Neuron (in vitro differentiated cells): ENCODE results near the gene PTPN13.
"Not testable (repeated sequence)": the region's sequence is repeated elsewhere in the genome, so short reads cannot be mapped to it uniquely, and the experiment has no call there.

Experiments used
- H2AFZ ChIP-seq: one replicate; pipeline ENCODE4 v1.6.1; 2013; ENCODE audit warnings: low read depth, mild to moderate bottlenecking, inconsistent platforms, low read length, moderate library complexity
- H3K27me3 ChIP-seq: one replicate; pipeline ENCODE4 v1.6.1; 2013; ENCODE audit warnings: low read length; ENCODE audit not compliant: insufficient read depth
- H3K36me3 ChIP-seq: one replicate; pipeline ENCODE4 v1.6.1; 2013; ENCODE audit warnings: low read length; ENCODE audit not compliant: insufficient read depth
- H3K4me1 ChIP-seq: one replicate; pipeline ENCODE4 v1.6.1; 2013; ENCODE audit warnings: low read length; ENCODE audit not compliant: insufficient read depth
- H3K4me3 ChIP-seq: 2 replicates; pipeline ENCODE4 v1.5.1; 2013; ENCODE audit warnings: mild to moderate bottlenecking, low read length, moderate library complexity
- H3K9me3 ChIP-seq: one replicate; pipeline ENCODE4 v1.6.1; 2013; ENCODE audit warnings: low read length

PTPN13 gene

GRCh38 chr4:86633854-86634253 is 39.7 kb downstream of the PTPN13 start:
- peaks cover 21% of the 10 kb centered on the region for H3K36me3 ChIP-seq
- H3K9me3 ChIP-seq: peaks cover 24% of the 10 kb centered on the region
- no peak overlapping the region for H2AFZ ChIP-seq
- no peaks in the 10 kb centered on the region for H3K27me3 ChIP-seq
- no peak overlapping the region for H3K4me3 ChIP-seq
- H3K4me1 ChIP-seq: no peaks in the 10 kb centered on the region

DNA sequence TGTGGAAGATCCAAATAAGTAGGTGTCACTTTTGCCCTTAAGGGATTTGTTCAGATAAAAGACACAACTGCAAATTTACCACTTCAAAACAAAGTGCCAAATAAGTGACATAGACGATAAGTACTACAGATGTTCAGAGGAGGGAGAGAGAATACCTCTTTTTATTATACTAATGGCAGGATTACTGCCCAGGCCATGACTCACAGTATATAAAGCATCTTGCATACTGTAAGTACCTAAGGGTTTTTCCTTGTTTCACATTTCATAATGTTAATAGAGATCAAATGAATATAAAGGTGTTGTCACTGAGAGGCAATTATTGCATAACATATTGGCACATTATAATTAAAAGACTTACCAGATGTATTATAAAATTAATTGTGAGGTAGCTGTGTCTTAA is 46.4 kb downstream of the PTPN13 start:
- Histone ChIP-seq H3K4me3 (no peak overlapping the region), H3K36me3 (peaks cover 35% of the 10 kb centered on the region), H3K9me3 (peaks cover 10% of the 10 kb centered on the region), H3K4me1 (no peaks in the 10 kb centered on the region), H3K27me3 (no peaks in the 10 kb centered on the region), H2AFZ (no peak overlapping the region)

- Histone ChIP-seq H3K9me3 (peaks cover 3% of the 10 kb centered on the region), H2AFZ (no peak overlapping the region), H3K4me3 (no peak overlapping the region), H3K4me1 (no peaks in the 10 kb centered on the region), H3K27me3 (no peaks in the 10 kb centered on the region), H3K36me3 (peaks cover 32% of the 10 kb centered on the region)
These were observed 47.5 kb downstream of the PTPN13 start for GRCh38 chr4:86641516-86642090.

DNA sequence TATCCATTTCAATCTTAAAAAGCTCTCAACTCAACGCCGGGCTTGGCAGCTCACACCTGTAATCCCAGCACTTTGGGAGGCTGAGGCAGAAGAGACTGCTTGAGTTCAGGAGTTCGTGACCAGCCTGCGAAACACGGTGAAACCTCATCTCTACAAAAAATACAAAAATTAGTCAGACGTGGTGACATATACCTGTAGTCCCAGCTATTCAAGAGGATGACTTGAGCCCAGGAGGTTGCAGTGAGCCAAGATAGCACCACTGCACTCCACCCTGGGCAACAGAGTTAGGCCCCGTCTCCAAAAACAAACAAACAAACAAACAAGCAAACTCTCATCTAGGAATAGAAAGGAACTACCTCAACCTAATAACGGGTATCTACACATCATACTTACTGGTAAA is 50.8 kb downstream of the PTPN13 start:
- Histone ChIP-seq H3K4me1 (no peaks in the 10 kb centered on the region), H3K27me3 (no peaks in the 10 kb centered on the region), H3K4me3 (no peak overlapping the region), H3K9me3 (peaks cover 7% of the 10 kb centered on the region), H3K36me3 (peaks cover 37% of the 10 kb centered on the region), H2AFZ (no peak overlapping the region)

- Histone ChIP-seq H3K4me1 (no peaks in the 10 kb centered on the region), H2AFZ (no peak overlapping the region), H3K36me3 (peaks cover 7% of the 10 kb centered on the region), H3K27me3 (no peaks in the 10 kb centered on the region), H3K9me3 (peaks cover 14% of the 10 kb centered on the region), H3K4me3 (no peak overlapping the region)
These were observed 58.3 kb downstream of the PTPN13 start for GRCh38 chr4:86652332-86652932.

- Histone ChIP-seq H3K9me3 (peaks cover 19% of the 10 kb centered on the region), H3K4me1 (no peaks in the 10 kb centered on the region), H2AFZ (no peak overlapping the region), H3K27me3 (no peaks in the 10 kb centered on the region), H3K36me3 (peaks cover 8% of the 10 kb centered on the region), H3K4me3 (no peak overlapping the region)
These were observed 59.2 kb downstream of the PTPN13 start for GRCh38 chr4:86653237-86653865.

- not testable (repeated sequence) for H2AFZ ChIP-seq, H3K36me3 ChIP-seq, H3K27me3 ChIP-seq, H3K4me1 ChIP-seq, H3K4me3 ChIP-seq
- peaks cover 12% of the 10 kb centered on the region for H3K9me3 ChIP-seq
These were observed 62.7 kb downstream of the PTPN13 start for GRCh38 chr4:86656781-86657180.

DNA sequence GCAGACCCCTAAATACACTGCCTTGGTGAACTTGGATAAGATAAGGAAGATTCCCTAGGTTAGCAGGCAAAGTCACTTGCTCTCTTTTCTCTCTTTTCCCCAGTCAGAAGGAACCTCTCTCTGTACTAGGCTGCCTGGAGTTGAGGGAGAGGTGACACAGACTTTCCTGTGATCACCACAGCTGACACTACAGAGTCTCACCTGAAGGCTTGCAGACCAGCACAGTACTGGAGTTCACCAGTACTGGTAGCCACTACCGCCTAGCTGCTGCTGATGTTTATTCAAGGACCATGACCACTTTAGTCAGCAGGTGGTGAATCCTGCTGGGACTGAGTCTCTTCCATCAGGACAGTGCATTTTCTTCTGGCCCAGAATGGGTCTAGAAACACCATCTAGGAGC is 63.3 kb downstream of the PTPN13 start:
- Histone ChIP-seq H3K36me3 (peaks cover 7% of the 10 kb centered on the region), H3K4me3 (no peak overlapping the region), H3K4me1 (no peaks in the 10 kb centered on the region), H3K27me3 (no peaks in the 10 kb centered on the region), H3K9me3 (peaks cover 11% of the 10 kb centered on the region), H2AFZ (no peak overlapping the region)

DNA sequence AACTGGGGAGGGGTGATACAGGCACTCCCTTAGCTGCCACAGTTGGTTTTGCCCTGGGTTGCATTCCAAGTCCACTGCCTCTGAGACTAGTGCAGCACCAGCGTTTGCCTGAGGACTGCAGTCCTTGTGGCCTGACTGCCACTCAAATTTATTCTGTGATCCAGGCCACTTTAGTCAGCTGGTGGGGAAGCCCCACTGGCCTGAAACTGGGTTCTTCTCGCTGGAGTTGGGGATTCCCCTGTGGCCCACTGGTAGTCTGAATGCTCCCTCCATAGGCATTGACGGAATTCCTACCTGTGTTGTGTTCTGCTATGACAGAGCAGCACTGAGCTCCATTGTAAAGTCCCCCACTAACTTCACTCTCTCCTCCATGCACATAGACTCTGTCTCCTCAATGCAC is 63.8 kb downstream of the PTPN13 start:
- H3K27me3 ChIP-seq: no peaks in the 10 kb centered on the region
- H3K36me3 ChIP-seq: peaks cover 7% of the 10 kb centered on the region
- no peaks in the 10 kb centered on the region for H3K4me1 ChIP-seq
- no peak overlapping the region for H2AFZ ChIP-seq
- H3K9me3 ChIP-seq: peaks cover 11% of the 10 kb centered on the region
- no peak overlapping the region for H3K4me3 ChIP-seq

DNA sequence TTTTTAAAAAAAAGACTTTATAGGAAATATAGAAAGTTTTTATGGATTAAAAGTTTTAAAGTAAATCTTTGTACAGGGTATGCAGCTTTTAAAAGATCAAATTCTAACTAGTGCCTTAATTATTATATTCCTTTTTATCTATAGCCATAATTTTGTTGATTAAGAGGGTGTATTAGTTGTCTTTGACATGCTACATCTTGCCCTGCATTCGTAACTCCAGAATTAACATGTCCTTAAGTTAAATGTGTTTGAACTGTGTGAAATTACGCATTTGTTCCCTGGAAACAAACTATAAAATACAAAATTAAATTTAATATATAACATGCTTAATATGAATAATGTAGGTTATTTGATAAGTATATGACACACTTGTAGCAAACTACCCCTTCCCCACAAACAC is 66.3 kb downstream of the PTPN13 start:
- Histone ChIP-seq H3K4me1 (peaks cover 6% of the 10 kb centered on the region), H3K36me3 (peaks cover 7% of the 10 kb centered on the region), H3K9me3 (peaks cover 8% of the 10 kb centered on the region), H2AFZ (no peak overlapping the region), H3K4me3 (no peak overlapping the region), H3K27me3 (no peaks in the 10 kb centered on the region)

DNA sequence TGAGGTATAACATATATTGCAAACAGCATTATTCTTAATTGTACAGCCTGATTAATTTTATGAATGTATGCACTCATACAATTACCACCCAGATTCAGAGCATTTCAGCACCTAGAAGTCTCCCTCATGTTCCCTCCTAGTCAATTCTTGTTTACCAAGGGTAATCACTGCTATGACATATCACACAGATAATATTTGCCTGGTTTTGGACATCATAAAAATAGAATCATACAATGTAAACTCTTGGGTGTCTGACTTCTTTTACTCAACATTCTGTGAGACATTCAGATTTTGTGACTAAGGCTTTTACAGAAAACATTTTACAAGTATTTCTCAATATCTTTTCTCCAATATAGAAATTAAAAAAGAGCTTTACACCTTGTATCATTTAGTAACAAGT is 66.9 kb downstream of the PTPN13 start:
- Histone ChIP-seq H3K36me3 (peaks cover 7% of the 10 kb centered on the region), H3K27me3 (no peaks in the 10 kb centered on the region), H3K4me1 (peaks cover 6% of the 10 kb centered on the region), H3K4me3 (no peak overlapping the region), H2AFZ (no peak overlapping the region), H3K9me3 (peaks cover 8% of the 10 kb centered on the region)

- no peak overlapping the region for H2AFZ ChIP-seq
- H3K36me3 ChIP-seq: peaks cover 7% of the 10 kb centered on the region
- H3K4me1 ChIP-seq: peaks cover 6% of the 10 kb centered on the region
- H3K27me3 ChIP-seq: no peaks in the 10 kb centered on the region
- H3K9me3 ChIP-seq: peaks cover 8% of the 10 kb centered on the region
- no peak overlapping the region for H3K4me3 ChIP-seq
These were observed 67.3 kb downstream of the PTPN13 start for GRCh38 chr4:86661418-86661817.

- Histone ChIP-seq H3K36me3 (peaks cover 2% of the 10 kb centered on the region), H3K4me3 (no peak overlapping the region), H3K27me3 (no peaks in the 10 kb centered on the region), H3K4me1 (peaks cover 8% of the 10 kb centered on the region), H2AFZ (no peak overlapping the region), H3K9me3 (no peaks in the 10 kb centered on the region)
These were observed 70.8 kb downstream of the PTPN13 start for GRCh38 chr4:86664959-86665358.
